ENCODE data around the gene PDZD2. TPM values are rescaled to one million over a fixed set of nuclear protein-coding genes. Genes with fewer than 3 reads are reported as not detected.
A peak's percentile ranks its signal among the peaks of the same experiment; 100 is the strongest.
"Not testable (repeated sequence)": the region's sequence is repeated elsewhere in the genome, so short reads cannot be mapped to it uniquely, and the experiment has no call there.

PDZD2 gene
- total RNA-seq, 4 donors from 2014 or later, result 2.8 to 5.3 (median 4.0) TPM

DNA sequence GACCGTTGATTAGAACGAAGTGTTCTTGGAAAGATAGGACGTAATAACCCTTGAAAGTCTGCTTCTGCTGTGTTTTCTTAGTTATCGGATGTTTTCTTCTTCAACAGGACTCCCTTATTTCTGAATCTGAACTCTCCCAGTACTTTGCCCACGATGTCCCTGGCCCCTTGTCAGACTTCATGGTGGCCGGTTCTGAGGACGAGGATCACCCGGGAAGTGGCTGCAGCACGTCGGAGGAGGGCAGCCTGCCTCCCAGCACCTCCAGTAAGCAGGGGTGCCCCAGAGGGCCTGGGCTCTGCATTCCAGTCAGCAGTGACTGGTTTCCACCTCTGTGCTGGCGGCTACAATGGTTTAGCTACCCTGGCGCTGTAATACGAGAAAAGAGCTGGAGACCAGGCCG lies 433.1 kb downstream of the PDZD2 start:
- DNase-seq (no peak), ATAC-seq (peak in 1 of 2 donors; percentile 18)
- peak overlapping the region in 1 of 4 donors; percentile 30 for H3K27ac ChIP-seq
- intact Hi-C loops (cut with DNase I; ENCODE audit: low total_unique reads) (no loop called here), in situ Hi-C loops (cut with MboI; ENCODE audit: low sequenced_read_pairs in 4 of 4) (loop anchor here in 2 of 4 donors (10.0 kb wide), 3 partner anchors 147 to 487 kb away; no protein-coding TSS in a partner anchor)
- no peak for TF ChIP-seq POLR2A (IDR thresholded peaks at IDR 0.05)
- TF ChIP-seq, protein P1, sequence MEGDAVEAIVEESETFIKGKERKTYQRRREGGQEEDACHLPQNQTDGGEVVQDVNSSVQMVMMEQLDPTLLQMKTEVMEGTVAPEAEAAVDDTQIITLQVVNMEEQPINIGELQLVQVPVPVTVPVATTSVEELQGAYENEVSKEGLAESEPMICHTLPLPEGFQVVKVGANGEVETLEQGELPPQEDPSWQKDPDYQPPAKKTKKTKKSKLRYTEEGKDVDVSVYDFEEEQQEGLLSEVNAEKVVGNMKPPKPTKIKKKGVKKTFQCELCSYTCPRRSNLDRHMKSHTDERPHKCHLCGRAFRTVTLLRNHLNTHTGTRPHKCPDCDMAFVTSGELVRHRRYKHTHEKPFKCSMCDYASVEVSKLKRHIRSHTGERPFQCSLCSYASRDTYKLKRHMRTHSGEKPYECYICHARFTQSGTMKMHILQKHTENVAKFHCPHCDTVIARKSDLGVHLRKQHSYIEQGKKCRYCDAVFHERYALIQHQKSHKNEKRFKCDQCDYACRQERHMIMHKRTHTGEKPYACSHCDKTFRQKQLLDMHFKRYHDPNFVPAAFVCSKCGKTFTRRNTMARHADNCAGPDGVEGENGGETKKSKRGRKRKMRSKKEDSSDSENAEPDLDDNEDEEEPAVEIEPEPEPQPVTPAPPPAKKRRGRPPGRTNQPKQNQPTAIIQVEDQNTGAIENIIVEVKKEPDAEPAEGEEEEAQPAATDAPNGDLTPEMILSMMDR (IDR thresholded peaks at IDR 0.05 in 4 of 5, conservative IDR thresholded peaks at IDR 0.05 in 1 of 5), result no peak
- H3K36me3 ChIP-seq, result no peaks in the 10 kb centered on the region
- H3K9me3 ChIP-seq, result no peaks in the 10 kb centered on the region
- no peaks in the 10 kb centered on the region for H3K27me3 ChIP-seq
- H3K4me1 ChIP-seq, result peaks cover 0 to 7% of the 10 kb centered on the region in 2 donors
- no peak overlapping the region for H3K4me3 ChIP-seq

DNA sequence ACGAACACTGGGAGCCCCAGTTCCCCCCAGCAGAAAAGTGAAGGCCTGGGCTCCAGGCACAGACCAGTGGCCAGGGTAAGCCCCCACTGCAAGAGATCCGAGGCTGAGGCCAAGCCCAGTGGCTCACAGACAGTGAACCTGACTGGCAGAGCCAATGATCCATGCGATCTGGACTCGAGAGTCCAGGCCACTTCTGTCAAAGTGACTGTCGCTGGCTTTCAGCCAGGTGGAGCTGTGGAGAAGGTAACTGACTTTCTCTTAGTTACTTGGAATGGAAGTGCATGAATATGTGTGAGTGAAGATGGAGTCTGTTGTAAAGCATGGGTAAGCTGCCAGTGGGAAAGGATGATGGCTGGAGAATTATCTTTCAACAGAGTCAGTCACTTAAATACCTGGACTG lies 435.5 kb downstream of the PDZD2 start:
- intact Hi-C loops (cut with DNase I; ENCODE audit: low total_unique reads), result no loop called here

DNA sequence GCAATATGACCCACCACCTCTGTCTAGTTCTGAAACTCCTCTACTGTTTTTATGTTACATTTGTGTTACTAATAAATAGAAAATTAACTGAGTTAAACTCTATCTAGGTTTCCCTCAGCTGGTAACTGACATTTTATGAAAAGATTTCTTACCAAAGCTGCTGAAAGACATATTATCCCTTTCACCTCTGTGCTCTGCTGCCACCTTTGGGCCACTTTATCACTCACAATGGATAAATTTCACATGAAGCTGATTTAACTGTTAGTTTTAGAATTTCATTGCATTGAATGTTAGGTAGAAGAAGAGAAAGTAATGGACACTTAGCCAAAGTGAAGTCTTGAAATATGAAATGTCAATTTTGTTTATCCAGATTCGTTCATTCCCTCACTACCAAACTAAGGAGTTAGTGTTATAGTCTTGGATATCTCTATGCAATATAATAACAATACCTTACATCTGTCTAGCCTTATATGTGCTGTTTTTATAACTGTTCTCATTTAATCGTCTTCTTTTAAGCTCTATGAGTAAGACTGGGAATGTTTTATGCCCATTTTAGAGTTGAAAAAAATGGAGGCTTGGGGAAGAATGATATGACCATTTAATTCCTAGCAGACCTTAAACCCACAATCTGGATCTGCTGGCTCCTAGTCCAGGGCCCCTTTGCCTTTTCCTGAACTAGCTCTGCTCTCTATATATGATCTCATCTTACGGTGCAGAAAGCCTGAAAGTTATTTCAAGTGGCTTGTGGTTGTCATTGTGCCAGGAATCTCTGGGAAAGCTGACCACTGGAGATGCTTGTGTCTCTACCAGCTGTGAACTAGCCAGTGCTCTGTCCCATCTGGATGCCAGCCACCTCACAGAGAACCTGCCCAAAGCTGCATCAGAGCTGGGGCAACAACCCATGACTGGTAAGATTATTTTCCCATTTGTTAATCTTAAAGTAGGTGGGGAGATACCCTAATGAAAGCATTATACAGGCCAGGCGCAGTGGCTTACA lies 438.1 kb downstream of the PDZD2 start:
- H3K9me3 ChIP-seq, result no peaks in the 10 kb centered on the region
- H3K27me3 ChIP-seq, result no peaks in the 10 kb centered on the region
- H3K4me3 ChIP-seq, result no peak overlapping the region
- DNase-seq (peak in 1 of 2 donors; percentile 35), ATAC-seq (peak; percentile 66 to 68)
- in situ Hi-C loops (cut with MboI; ENCODE audit: low sequenced_read_pairs in 4 of 4) (loop anchor here in 3 of 4 donors (10.0 to 25.0 kb wide), 4 partner anchors 152 to 492 kb away; no protein-coding TSS in a partner anchor), intact Hi-C loops (cut with DNase I; ENCODE audit: low total_unique reads) (loop anchor here (2.0 to 5.0 kb wide), 3 partner anchors 50 to 250 kb away; no protein-coding TSS in a partner anchor)
- no peak for TF ChIP-seq POLR2A (IDR thresholded peaks at IDR 0.05)
- TF ChIP-seq, protein P1 (IDR thresholded peaks at IDR 0.05 in 4 of 5, conservative IDR thresholded peaks at IDR 0.05 in 1 of 5), result peak; percentile 29 to 79 (median 68)
- H3K27ac ChIP-seq, result no peak overlapping the region
- peaks cover 0 to 9% of the 10 kb centered on the region in 2 donors for H3K4me1 ChIP-seq
- H3K36me3 ChIP-seq, result no peaks in the 10 kb centered on the region

More for the DNA sequence above, 435.5 kb downstream of the PDZD2 start:
- in situ Hi-C loops (cut with MboI; ENCODE audit: low sequenced_read_pairs in 4 of 4), result loop anchor here in 2 of 4 donors (10.0 kb wide), 3 partner anchors 150 to 490 kb away; no protein-coding TSS in a partner anchor
- Histone ChIP-seq H3K27ac (no peak overlapping the region), H3K27me3 (no peaks in the 10 kb centered on the region), H3K9me3 (no peaks in the 10 kb centered on the region), H3K4me1 (peaks cover 0 to 9% of the 10 kb centered on the region in 2 donors), H3K36me3 (no peaks in the 10 kb centered on the region), H3K4me3 (no peak overlapping the region)
- TF ChIP-seq POLR2A (IDR thresholded peaks at IDR 0.05), result no peak
- TF ChIP-seq, protein P1 (IDR thresholded peaks at IDR 0.05 in 4 of 5, conservative IDR thresholded peaks at IDR 0.05 in 1 of 5), result no peak
- DNase-seq (no peak), ATAC-seq (no peak)

DNA sequence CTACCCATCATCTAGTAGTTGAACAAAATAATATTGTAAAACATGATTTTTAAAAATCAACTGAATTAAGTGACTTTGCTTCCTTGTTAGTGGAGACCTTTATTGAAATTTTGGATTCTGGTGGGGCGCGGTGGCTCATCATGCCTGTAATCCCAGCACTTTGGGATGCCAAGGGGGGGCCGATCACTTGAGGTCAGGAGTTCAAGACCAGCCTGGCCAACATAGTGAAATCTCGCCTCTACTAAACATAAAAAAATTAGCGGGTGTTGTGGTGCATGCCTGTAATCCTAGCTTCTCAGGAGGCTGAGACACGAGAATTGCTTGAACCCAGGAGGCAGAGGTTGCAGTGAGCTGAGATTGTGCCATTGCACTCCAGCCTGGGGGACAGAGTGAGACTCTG lies 439.9 kb downstream of the PDZD2 start:
- intact Hi-C loops (cut with DNase I; ENCODE audit: low total_unique reads), result loop anchor here (5.0 kb wide), 2 partner anchors 52 to 252 kb away; no protein-coding TSS in a partner anchor
- H3K27me3 ChIP-seq, ATAC-seq, H3K4me1 ChIP-seq, H3K27ac ChIP-seq, H3K36me3 ChIP-seq, H3K4me3 ChIP-seq, DNase-seq, H3K9me3 ChIP-seq: not testable (repeated sequence)
- in situ Hi-C loops (cut with MboI; ENCODE audit: low sequenced_read_pairs in 4 of 4), result loop anchor here in 3 of 4 donors (10.0 to 25.0 kb wide), 4 partner anchors 154 to 494 kb away; no protein-coding TSS in a partner anchor

DNA sequence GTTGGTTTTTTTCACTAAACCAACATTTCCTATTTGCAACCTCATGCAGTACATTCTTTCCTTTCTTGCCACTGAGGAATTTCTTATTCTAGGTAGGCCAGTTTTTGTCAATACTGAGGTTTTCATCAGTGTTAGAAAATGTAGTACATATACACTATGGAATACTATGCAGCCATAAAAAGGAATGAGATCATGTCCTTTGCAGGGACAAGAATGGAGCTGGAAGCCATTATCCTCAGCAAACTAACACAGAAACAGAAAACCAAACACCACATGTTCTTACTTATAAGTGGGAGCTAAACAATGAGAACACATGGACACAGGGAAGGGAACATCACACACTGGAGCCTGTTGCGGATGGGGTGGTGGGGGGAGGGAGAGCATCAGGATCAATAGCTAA lies 441.6 kb downstream of the PDZD2 start:
- ATAC-seq; DNase-seq; intact Hi-C loops (cut with DNase I; ENCODE audit: low total_unique reads); H3K36me3 ChIP-seq; H3K9me3 ChIP-seq; H3K4me1 ChIP-seq; H3K27me3 ChIP-seq; H3K27ac ChIP-seq; H3K4me3 ChIP-seq: not testable (repeated sequence)
- in situ Hi-C loops (cut with MboI; ENCODE audit: low sequenced_read_pairs in 4 of 4), result loop anchor here in 1 of 4 donors (25.0 kb wide), 1 partner anchor 493 kb away; no protein-coding TSS in a partner anchor

Data from gastrocnemius medialis (tissue), 4 donors.